ENCODE measurements around the gene TOB1.
A peak's percentile ranks its signal among the peaks of the same experiment; 100 is the strongest.
"Not testable (repeated sequence)": the region's sequence is repeated elsewhere in the genome, so short reads cannot be mapped to it uniquely, and the experiment has no call there.

TOB1 gene

DNA sequence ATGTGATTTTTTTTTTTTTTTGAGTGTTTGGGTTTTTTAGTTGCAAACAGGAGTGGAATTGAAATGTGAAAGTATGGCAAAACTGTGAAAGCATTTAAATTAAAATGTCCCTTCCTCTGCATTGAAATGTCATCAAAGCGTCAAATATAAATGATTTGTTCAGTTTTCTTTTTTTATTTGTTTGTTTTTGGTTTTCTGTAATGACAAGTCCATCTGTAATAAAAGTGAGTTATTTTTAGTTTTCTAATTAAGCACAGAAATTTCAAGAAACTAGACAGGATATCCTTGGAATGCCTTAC lies 1.9 kb upstream of the TOB1 start:
- DNase-seq: no peak
- TF ChIP-seq POLR2A (IDR thresholded peaks at IDR 0.05; ENCODE audit: low read length) (no peak), GATA1 (IDR thresholded peaks at IDR 0.05; ENCODE audit: low read depth, low read length) (no peak)

DNA sequence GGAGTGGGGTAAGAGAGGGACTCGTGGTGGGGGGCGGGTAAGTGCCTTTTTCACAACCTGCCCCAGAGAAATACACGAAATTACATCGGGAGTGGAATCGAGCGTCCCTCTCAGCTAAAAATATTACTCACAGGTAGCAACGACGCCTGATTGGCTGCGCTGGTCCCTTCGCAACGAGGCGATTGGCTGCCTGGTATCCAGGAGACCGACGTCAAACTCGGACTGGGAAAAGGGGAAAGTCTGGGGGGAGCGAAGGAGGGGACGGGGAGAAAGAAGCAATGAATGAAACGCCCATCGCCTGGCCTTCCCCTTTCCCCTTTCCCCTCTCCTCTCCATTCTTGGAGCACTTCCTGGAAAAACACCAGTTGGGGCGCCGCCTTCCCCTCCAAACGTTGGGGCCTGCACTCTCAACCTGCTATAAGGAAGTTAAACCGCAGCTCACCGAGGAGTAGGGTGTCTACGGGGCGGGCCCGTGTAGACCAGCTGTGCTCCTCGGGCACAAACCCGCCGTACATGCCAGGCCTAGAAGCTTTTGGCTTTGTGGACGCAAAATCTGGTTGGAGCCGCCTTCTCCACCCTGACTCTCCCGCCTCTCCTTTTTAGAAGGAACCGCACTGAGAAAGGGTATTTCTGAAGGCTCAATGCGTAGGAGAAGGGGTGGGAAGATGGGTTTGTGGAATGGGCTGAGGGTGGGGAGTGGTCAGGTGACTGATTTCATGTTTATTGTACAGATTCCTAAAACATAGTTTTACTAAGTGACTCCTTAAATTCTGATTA lies 1.4 kb upstream of the TOB1 start:
- peak; percentile 82 for TF ChIP-seq POLR2A (IDR thresholded peaks at IDR 0.05; ENCODE audit: low read length)
- TF ChIP-seq GATA1 (IDR thresholded peaks at IDR 0.05; ENCODE audit: low read depth, low read length): no peak
- DNase-seq: peak; percentile 91 to 92

DNA sequence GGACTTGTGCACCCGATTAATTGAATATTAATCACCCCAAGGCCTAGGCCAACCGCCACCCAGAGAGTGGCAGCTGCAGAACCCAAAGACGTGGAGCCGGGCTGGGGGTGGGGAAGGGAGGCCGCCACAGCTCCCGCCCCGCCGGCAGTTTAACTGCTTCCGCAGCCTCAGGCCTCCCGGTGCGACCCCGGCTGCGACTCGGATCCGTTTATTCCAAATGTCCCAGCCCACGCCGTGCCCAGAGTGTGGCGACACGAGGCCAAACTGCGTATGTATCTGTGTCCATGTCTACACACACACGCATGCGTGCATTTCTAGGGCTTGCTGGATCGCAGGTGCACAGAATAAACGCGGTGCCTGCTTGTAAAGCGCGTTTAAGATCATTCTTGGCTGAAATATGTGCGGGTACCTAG lies 802 bp upstream of the TOB1 start:
- no peak for TF ChIP-seq GATA1 (IDR thresholded peaks at IDR 0.05; ENCODE audit: low read depth, low read length)
- TF ChIP-seq POLR2A (IDR thresholded peaks at IDR 0.05; ENCODE audit: low read length): no peak
- peak; percentile 83 to 87 for DNase-seq

DNA sequence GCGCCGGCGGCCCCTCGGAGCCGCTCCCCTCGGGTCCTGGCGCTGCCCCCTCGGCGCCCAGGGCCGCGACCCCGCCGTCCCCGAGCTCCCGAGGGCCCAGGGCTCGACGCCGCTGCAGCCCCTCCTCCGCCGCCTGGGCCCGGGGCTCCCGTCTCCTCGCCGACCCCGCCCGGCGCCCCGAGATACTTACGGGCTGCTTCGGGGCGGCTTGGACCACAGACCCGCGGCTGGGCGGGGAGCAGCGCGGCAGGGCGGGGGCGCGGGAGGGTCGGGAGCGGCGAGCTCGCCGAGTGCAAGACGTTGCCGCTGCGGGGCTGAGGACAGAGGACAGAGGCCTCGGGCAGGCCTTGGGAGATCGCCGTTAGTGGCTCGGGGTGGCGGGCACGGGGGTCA lies 290 bp downstream of the TOB1 start:
- TF ChIP-seq GATA1 (IDR thresholded peaks at IDR 0.05; ENCODE audit: low read depth, low read length) (no peak), POLR2A (IDR thresholded peaks at IDR 0.05; ENCODE audit: low read length) (no peak)
- no peak for DNase-seq

DNA sequence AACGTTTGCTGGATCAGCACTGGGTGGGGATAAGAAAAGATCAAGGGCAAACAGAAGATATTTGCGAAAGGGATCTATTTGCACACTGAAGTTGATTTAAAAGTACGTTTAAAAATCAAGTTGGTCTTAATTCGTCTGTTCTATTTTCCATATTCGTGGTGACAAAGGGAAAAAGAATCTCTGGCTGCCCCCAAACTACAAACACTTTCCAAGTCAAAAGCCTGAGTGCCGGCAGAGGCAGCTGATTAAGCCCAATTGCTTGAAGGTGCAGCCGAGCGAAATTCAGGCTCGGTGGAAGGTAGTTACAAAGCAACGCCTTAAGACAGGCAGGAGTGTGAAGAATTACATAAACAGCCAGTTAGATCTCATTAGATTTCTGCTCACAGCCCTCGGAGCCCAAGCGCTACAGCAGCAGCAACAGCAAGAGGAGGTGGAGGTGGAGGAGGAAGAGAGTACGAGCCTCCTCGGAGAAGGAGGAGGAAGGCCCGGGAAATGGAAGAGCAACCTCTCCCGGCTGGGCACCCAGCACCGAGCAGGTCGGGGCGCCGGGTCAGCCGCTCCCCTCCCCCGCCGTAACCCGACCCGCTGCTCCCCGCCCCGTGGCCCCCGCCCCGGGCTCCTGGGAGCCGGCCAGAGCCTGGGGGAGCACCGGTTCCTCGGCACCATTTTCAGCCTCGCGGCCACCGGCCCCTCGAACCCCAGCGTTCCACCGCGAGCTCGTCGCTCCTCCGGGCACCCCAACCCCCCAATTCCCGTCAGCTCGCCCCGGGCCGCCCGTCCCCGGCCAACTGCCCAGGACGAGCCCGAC lies 890 bp downstream of the TOB1 start:
- peak; percentile 77 to 84 for DNase-seq
- TF ChIP-seq POLR2A (IDR thresholded peaks at IDR 0.05; ENCODE audit: low read length): peak; percentile 49
- no peak for TF ChIP-seq GATA1 (IDR thresholded peaks at IDR 0.05; ENCODE audit: low read depth, low read length)

DNA sequence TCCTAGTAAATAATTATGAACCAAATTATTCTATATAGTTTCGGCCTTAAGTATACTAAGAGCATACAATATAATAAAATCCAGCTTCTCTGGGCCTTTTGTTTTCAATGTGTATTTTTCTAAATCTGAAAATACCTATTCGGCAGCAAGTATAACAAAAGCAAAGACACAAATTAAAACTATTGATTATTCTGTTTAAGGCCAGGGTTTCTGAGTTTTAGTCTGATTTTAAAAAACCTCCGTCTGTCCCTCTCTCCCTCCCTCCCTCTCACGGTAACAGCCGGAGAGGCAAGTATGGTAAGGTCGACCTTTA lies 1.5 kb downstream of the TOB1 start:
- no peak for DNase-seq
- TF ChIP-seq GATA1 (IDR thresholded peaks at IDR 0.05; ENCODE audit: low read depth, low read length) (no peak), POLR2A (IDR thresholded peaks at IDR 0.05; ENCODE audit: low read length) (no peak)

DNA sequence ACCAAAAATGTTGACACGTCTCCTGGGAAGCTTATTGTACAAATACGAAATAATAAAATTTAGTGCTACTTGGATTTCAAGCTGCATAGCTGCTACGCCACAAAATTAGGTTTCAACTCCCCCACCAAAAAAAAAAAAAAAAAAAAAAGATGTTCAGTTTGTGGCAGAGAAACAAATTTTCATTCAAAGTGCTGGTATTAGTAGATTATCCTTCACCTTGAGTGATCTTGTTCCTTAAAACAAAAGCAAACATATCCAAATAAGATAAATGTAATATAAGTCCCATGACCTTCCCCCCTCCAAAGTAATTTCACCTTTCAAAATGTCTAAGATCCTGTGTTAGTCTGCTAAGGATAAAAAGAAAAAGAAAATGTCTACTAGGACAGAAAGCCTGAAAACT lies 2.2 kb downstream of the TOB1 start:
- no peak for TF ChIP-seq GATA1 (IDR thresholded peaks at IDR 0.05; ENCODE audit: low read depth, low read length)
- no peak for TF ChIP-seq POLR2A (IDR thresholded peaks at IDR 0.05; ENCODE audit: low read length)
- DNase-seq: no peak

DNA sequence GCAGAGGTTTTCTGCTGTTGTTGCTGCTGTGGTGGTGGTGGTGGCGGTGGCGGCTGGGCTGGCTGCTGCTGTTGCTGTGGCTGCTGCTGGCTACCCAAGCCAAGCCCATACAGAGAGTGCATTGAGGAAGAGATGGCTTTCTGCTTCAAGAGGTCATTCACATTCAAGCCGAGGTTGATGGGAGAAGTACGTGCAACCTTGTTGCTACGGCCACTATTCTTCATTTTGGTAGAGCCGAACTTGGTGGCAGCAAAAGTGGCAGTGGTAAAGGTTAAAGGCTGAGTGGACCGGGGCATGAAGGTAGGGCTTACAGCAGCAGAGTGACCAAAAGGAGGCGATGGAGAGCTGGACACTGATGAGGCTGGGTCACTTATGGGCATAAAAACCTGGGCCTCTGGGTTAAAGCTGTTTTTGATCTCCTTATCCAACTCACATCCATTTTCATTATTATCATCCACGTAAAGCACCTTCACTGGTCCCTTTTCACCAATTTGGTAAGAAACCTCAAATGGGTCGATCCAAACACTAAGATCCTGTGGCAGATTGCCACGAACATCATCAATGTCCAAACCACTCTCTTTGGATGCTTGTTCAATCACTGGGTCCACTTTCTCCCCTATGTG lies 2.8 kb downstream of the TOB1 start:
- peak; percentile 65 to 77 for DNase-seq
- TF ChIP-seq POLR2A (IDR thresholded peaks at IDR 0.05; ENCODE audit: low read length): no peak
- no peak for TF ChIP-seq GATA1 (IDR thresholded peaks at IDR 0.05; ENCODE audit: low read depth, low read length)

DNA sequence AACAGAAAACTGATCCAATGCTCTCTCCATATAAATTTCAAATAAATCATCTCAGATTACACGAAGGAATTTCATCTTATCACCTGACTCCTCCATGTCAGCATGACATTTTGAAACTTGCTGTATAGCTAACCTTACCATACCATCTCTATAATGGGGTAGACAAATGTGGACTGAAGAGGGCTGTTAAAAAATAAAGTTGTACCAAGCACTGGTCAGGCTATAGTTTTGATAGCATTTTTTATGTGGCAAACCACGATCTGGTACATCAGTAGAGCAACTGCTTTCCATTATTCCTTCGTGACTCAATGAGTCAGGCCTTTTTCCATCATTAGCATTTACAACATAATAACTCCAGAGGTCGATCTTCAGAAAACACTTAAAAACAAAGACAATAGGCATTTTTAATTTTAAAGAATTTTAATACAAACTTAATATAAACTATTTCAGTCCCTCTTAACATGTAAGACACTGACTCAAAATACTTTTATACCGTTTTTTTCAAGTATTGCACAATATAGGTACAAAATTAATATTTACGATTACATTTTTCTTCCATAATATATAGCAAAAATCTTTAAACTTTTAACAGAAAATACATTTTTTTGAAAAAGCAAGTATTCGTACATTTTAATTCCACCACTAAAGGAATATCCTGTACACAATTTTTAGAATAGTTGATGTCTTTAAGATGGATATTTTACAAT lies 4.2 kb downstream of the TOB1 start:
- TF ChIP-seq GATA1 (IDR thresholded peaks at IDR 0.05; ENCODE audit: low read depth, low read length) (no peak), POLR2A (IDR thresholded peaks at IDR 0.05; ENCODE audit: low read length) (no peak)
- no peak for DNase-seq

DNA sequence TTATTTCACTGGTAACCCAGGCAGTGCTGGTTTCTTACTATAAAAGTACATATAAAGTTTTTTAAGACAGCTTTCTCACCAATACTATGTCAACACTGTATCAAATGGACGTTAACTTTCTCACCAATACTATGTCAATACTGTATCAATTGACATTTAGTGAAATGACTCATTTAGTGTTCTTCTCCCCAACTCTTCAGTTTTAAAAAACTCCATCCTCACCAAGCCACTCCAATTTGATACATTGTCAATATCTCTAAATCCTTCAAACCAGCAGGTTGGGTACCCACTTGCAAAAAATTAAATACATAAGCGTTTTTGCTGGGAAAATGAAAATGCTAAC lies 4.8 kb downstream of the TOB1 start:
- DNase-seq: no peak

DNA sequence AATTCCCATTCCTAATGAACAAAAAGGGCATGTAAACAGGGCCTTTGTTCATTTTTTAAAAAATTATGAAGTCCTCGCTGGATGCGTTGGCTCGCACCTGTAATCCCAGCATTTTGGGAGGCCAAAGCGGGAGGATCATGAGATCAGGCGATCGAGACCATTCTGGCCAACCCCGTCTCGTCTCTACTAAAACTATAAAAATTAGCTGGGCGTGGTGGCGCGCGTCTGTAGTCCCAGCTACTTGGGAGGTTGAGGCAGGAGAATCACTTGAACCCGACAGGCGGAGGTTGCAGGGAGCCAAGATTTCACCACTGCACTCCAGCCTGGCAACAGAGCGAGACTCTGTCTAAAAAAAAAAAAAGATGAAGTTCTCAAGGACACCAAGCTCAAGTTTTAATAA lies 6.4 kb downstream of the TOB1 start:
- not testable (repeated sequence) for DNase-seq

More for the DNA sequence above, 4.8 kb downstream of the TOB1 start:
- no peak for TF ChIP-seq POLR2A (IDR thresholded peaks at IDR 0.05; ENCODE audit: low read length)
- TF ChIP-seq GATA1 (IDR thresholded peaks at IDR 0.05; ENCODE audit: low read depth, low read length): no peak

DNA sequence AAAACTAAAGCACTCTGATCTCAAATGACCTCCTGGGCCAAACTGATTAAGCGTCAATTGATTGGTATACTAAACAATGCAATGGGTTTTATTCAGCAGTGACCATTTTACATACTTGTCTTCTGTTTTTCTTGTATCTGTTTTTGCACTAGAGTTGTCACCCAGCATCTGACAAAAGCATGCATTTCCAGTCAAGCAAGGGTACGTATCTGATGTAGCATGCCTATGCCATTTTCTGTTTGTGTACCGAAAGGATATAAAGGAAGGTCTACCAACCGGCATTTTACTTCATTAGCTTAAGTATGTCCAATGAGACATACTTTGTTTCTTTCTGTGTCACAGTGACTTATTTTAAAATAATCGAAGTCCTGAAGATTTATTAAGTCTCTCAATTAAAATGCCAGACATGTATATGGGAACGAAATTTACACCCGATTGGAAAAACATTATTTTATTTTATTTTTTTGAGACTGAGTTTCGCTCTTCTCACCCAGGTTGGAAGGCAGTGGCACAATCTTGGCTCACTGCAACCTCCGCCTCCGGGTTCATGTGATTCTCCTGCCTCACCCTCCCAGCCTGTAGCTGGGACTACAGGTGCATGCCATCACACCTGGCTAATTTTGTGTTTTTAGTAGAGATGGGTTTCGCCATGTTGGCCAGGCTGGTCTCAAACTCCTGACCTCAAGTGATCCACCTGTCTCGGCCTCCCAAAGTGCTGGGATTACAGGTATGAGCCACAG lies 7.5 kb downstream of the TOB1 start:
- no peak for DNase-seq
- TF ChIP-seq GATA1 (IDR thresholded peaks at IDR 0.05; ENCODE audit: low read depth, low read length) (no peak), POLR2A (IDR thresholded peaks at IDR 0.05; ENCODE audit: low read length) (no peak)

DNA sequence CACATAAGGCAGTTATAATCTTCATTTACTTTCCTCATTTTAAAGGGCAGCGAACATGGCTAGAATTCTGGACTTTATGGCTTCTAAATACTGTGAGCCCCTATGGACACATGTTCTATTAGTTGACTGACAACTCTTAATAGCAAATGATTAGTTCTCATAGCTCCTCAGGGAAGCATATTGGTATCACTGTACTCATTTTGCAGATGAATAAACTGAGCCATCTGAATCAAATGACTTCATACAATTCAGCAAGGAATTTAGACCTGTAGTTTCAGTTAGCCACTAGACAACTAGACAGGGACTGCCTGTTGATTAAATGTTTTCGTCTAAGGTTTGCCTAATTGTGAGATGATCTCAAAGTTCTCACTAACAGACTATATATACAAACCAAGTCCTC lies 9.7 kb downstream of the TOB1 start:
- DNase-seq: no peak
- TF ChIP-seq POLR2A (IDR thresholded peaks at IDR 0.05; ENCODE audit: low read length) (no peak), GATA1 (IDR thresholded peaks at IDR 0.05; ENCODE audit: low read depth, low read length) (no peak)
